SKM-1 (cell line): ENCODE data around the gene PA2G4.
"Not testable (repeated sequence)": the region's sequence is repeated elsewhere in the genome, so short reads cannot be mapped to it uniquely, and the experiment has no call there.

Experiments used
- DNase-seq: peaks from one replicate; lab custom pipeline; 2025; ENCODE audit not compliant: unreplicated experiment; lab: John Stamatoyannopoulos, UW

PA2G4 gene

DNA sequence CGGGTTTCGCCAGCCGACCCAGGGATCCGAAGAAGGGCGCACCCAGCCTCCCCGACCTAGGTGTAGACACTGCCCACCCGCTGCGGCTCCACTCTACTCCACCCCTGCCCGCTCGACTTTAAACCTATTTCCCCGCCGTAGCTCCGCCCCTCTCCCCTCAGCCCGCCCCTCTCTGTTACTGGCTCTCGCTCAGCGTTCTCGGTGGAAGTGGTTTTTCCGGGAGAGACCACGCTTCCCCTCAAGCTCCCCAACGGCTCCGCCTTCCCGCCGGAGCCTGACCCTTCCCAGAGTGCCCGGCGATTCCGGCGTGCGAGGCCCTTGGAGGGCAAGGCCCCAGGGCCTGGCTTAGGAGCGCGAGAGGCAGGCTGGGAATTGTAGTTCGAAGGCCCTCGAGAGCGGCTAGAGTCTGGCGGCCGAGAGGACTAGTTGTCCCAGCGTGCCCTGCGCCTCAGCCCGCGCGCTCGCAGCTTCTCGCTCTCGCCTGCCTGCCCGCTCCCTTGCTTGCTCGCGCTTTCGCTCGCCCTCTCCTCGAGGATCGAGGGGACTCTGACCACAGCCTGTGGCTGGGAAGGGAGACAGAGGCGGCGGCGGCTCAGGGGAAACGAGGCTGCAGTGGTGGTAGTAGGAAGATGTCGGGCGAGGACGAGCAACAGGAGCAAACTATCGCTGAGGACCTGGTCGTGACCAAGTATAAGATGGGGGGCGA lies at the start of gene PA2G4:
PA2G4 (plus strand) TSS at position 451 of the 706 bp plus-strand sequence; CDS start at position 630, 179 bp downstream.
- peak; percentile 90 for DNase-seq

DNA sequence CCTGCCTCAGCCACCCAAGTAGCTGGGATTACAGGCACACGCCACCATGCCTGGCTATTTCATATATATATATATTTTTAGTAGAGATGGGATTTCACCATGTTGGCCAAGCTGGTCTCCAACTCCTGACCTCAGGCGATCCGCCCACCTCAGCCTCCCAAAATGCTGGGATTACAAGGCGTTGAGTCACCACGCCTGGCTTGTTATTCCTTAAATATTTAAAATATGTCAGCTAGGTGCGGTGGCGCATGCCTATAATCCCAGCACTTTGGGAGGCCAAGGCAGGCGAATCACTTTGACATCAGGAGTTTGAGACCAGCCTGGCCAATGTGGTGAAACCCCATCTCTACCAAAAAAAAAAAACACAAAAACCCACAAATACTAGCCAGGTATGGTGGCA lies 44.4 kb upstream of the PA2G4 start:
- not testable (repeated sequence) for DNase-seq

DNA sequence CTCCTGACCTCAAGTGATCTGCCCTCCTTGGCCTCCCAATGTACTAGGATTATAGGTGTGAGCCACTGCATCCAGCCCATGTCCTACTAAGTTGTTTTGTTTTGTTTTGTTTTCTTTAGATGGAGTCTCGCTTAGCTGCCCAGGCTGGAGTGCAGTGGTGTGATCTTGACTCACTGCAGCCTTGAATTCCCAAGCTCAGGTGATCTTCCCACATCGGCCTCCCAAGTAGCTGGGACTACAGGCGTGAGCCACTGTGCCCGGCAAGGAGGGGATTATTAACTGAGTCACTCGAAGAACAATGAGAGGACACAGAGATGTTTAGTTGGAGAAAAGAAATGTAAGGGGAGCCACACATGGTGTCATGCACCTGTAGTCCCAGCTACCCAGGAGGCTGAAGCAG lies 42.4 kb upstream of the PA2G4 start:
- DNase-seq = no peak

DNA sequence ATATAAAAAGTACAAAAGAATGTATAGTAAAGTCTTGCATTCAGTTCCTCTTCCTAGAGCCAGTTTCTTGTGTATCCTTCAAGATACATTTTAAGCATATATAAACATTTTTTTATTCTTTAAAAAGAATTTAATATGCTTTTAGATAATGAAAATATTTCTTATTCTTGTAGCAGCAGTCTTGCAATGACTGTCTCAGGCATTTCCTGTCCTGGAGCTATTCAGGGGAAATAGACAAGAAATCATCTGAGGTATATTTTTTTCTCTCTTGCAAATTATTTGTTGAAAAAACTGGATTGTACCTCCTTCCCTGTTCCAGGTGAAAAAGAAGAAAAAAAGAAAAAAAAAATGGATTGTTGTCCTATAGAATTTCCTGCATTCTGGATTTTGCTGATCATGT lies 41.4 kb upstream of the PA2G4 start:
- no peak for DNase-seq

DNA sequence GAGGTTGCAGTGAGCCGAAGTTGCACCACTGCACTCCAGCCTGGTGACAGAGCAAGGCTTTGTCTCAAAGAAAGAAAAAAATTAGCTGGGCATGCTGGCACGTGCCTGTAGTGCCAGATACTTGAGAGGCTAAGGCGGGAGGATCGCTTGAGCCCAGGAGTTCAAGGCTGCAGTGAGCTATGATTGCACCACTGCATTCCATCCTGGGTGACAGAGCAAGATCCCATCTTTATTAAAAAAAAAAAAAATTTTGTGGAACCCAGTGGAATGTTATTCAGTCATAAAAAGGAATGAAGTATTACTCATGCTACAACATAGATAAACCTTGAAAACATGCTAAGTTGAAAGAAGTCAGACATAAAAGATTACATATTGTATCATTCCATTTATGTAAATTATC lies 32.7 kb upstream of the PA2G4 start:
- DNase-seq = no peak

DNA sequence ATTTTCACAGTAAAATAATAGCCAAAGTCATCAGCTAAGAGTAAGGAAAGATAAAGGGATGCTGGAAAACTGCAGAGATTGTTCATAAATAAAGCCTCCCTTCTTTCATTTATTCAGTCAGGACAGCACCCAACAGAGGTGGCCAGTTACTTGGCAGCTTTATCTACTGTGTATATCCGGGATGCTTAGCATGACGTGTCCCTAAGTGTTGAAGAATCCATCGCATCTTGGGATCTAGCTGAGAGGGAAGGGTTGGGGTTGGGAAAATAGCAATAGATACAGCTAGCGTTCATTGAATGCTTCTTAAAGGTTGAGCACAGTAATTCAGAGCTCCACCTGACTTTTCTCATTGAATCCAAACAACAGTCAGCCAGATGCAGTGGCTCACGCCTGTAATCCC lies 30.0 kb upstream of the PA2G4 start:
- no peak for DNase-seq

DNA sequence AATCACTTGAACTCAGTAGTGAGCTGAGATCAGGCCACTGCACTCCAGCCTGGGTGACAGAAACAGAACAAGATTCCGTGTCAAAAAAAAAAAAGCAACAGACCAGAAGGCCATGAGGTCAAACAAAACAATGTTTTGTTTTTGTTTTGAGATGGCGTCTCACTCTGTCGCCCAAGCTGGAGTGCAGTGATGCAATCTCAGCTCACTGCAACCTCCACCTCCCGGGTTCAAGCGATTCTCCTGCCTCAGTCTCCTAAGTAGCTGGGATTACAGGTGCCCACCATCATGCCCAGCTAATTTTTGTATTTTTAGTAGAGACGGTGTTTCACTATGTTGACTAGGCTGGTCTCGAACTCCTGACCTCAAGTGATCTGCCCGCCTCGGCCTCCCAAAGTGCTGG lies 26.4 kb upstream of the PA2G4 start:
- not testable (repeated sequence) for DNase-seq

DNA sequence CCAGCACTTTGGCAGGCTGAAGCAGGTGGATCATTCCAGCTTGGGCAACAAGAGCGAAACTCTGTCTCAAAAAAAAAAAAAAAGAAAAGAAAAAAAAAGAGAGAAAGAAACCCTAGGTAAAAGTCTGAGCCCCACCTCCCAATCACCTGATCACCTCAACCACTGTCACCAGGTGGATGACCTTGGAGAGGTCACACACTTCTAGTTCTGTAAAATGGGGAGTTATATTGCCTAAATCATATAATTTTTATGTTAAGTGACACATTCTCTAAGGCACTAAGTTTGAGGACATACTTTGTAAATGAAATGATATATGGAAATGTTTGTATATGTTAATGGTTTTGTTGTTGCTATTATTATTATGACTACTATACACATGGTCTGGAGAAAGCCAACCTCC lies 25.9 kb upstream of the PA2G4 start:
- DNase-seq = no peak

DNA sequence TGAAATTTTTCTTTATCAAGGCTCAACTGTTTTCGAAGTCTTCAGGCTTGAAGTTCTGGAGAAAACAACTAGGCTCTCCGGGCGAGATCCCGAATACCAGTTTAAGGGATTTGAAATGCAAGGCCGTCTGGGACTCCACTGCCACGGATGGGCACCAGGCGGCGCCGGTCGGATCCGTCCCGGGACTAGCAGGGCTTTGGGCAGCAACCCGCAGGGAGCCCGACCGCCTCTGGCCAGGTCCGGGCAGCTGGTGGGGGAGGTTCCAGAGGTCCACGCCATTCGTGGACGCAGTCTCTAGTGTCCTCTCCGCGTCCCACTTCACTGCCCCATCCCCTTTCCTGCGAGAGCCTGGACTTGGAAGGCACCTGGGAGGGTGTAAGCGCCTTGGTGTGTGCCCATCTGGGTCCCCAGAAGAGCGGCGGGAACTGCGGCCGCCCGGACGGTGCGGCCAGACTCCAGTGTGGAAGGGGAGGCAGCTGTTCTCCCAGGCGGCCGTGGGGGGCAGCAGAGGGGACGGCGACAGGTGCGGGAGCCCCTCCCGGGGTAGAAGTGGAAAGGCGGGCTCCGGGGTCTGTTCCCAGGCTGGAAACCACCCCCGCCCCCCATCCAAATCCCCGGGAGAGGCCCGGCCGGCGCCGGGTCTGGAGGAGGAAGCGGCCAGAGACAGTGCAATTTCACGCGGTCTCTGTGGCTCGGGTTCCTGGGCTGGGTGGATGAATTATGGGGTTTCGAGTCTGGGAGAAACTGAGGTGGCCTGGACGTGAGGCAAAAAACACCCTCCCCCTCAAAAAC lies 25.2 kb upstream of the PA2G4 start:
- DNase-seq = peak; percentile 4

DNA sequence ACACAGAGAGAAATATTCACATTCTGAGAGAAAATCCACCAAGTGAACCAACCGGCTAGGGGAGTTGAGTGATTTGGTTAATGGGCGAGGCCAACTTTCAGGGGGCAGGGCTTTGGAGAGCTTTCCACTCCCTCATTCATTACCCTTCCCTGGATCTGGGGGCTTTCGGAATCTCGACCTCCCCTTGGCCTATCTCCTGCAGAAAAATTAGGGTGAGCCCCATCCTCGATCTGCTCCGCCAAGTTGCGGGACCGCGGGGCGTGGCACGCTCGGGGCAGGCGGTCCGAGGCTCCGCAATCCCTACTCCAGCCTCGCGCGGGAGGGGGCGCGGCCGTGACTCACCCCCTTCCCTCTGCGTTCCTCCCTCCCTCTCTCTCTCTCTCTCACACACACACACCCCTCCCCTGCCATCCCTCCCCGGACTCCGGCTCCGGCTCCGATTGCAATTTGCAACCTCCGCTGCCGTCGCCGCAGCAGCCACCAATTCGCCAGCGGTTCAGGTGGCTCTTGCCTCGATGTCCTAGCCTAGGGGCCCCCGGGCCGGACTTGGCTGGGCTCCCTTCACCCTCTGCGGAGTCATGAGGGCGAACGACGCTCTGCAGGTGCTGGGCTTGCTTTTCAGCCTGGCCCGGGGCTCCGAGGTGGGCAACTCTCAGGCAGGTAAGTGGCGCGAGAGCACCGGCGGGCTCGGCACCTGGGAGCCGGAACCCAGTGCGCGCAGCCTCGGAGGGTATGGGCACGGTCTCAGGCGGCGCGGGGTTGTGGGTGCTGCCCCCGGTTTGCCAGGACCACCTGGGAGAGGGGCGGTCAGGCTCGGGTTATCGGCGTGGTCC lies 24.4 kb upstream of the PA2G4 start, which contains the start of gene ERBB3:
ERBB3 (plus strand) TSS at position 443 of the 833 bp plus-strand sequence; CDS start at position 579, 136 bp downstream.
- peak; percentile 5 for DNase-seq

DNA sequence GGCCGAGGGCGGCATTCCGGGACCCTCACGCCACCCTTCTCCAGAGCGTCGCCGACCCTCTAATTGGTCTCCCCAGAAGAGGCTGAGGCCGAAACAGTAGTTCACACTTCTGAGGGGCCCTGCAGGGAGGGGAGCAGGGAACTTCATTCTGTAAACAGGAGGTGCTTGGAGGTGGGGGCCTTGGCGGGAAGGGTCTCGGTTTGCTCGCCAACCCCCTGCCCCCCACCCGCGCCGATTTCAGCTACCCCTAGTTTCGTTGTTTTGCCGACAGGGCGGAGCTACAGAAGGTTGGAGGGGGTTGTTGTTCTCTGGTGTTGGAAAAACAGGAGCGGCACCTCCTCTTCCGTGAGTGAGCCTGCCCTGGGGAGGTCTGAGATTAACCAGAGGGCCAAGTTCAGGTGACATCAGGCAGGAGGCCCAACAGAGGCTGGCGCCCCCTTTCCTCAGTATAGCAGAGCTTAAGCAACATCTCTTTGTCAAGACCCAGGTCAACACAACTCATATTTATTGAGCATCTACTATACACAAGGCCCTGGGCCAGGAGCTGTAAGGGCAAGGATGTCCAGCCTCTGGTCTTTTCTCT lies 23.7 kb upstream of the PA2G4 start:
- DNase-seq = no peak

DNA sequence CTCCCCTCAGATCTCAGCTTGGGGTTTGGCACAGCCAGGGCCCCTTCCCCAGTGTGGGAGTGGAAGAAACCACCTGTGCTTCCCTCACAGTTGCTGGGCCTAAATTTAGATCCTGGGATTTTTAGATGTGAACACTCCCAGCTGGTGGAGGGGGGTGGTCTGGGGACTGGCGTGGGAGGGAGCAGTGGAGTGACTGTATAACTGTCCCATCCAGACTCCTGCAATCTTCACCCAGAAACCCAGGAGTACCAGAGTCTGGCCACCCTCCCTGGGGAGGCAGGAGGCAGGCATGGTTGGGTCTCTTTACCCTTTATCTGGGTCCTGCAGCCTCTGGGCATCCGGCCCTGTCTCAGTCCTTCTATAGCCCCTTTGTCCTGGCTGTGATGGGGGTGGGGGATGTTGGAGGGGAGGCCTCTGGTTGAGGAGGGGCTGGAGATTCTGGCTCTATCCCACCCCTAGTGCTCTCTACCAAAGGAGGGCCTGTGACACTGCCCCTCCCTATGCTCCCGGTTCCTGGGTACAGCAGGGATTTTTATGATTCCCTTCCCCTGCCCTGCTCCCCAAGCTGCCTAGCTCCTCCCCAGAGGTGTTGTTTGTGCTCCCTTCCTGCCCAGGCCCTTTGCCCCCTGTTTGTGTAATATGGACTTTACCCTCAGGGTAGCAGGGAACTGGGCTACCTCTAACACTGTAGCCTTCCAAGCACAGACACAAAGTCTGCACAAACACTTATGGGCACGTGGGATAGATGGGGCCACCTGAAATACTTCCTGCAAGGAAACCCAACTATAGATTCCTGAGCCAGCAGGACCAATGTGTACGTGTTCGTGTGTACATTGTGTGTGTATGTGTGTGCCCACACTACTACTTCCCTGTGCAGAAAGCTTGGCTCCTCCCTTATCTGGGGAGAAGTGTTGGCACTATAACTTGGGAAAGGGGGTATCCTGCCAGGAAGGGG lies 22.7 kb upstream of the PA2G4 start:
- no peak for DNase-seq

DNA sequence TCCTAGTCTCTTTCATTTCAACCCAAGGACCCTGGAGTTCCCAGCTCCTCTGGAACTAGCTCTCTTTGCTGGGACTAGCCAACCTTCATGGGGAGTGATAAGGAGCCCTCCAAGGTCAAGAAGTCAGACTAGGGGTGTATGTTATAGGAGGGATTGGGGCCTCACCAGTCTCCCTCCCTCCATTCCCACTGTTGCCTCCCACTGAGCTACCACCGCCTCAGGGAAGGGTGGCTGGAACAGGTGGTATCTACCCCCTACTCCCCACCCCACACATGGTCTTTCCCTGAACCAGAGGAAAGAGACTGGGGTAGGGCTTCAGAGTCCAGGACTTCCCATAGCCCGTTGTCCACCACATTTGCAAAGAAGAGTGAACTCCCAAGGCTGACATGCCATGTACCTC lies 22.0 kb upstream of the PA2G4 start:
- DNase-seq = no peak

DNA sequence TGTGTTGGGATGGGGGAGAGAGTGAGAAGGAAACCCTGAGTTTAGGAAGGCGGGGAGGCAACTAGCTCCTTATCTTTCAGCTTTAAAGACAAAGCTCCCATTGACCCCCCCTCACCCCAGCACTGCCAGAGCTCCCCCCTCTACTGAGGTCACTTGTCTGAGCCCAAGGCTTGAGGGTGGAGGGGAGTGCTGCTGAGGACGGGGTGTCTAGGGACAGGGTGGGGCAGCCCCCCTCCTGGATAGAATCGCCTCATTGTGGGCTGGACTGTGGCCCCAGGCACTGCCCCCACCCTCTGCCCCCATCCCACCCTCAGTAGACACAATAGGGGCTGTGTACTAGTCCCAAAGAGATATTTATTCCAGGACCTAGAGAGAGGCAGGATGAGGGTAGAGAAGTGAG lies 21.4 kb upstream of the PA2G4 start:
- DNase-seq = no peak

DNA sequence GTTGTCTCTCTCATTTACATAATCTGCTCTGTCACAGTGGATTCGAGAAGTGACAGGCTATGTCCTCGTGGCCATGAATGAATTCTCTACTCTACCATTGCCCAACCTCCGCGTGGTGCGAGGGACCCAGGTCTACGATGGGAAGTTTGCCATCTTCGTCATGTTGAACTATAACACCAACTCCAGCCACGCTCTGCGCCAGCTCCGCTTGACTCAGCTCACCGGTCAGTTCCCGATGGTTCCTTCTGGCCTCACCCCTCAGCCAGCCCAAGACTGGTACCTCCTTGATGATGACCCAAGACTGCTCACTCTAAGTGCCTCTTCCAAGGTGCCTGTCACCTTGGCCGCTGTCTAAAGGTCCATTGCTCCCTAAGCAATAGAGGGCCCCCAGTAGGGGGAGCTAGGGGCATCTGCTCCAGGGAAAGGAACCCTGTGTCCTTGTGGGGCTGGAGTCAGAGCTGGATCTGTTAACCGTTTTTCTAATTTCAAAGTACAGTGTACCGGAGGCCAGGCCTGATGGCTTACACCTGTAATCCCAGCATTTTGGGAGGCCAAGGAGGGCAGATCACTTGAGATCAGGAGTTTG lies 19.3 kb upstream of the PA2G4 start:
- no peak for DNase-seq

DNA sequence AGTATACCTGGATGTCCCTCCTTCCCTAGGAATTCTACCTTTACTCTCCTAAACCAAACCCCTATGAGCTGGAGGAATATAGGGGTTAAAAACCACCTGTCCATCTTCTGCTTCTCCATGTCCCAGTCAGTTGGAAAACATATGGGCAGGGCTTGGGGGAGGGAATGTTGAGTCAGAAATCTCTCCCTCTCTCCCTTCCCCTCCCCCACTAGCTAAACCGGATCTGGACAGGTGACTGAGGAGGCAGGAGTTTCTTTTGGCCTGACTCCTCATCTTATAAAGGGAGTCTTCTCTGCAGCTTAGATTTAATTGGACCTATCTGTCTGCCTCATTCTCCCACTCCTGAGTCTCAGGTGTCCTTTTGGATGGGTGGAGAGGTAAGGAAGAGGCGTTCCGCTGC lies 18.3 kb upstream of the PA2G4 start:
- DNase-seq = no peak

DNA sequence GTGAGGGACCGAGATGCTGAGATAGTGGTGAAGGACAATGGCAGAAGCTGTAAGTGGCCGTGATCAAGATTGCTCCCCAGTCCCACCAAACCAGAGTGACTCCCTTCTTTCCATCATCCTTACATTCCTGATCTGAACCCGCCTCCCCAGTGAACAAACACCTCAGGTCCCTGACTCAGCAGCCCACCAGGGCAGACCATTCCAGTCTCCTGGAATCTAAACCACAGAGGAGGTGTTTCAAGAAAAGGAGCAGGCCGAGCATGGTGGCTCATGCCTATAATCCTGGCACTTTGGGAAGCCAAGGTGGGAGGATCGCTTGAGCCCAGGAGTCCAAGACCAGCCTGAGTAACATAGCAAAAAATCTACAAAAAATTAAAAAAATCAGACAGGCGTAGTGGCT lies 17.8 kb upstream of the PA2G4 start:
- DNase-seq = no peak

DNA sequence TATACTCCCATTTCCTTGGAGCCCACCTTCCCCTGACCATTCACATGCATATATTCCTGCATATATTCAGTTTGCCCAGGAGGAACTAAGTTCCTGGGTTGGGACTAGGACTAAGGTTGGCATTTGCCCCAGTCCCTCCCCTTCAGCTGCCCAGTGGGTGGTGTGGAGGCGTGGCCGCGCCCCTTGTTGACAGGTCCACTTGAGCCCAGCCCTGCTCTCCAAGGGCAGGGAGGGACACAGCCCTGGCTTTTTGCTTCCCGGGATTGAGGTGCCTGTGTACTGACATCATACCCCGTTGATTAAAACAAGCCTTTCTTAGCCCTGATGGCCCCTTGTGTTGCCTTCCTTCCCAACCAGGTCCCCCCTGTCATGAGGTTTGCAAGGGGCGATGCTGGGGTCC lies 17.1 kb upstream of the PA2G4 start:
- no peak for DNase-seq

DNA sequence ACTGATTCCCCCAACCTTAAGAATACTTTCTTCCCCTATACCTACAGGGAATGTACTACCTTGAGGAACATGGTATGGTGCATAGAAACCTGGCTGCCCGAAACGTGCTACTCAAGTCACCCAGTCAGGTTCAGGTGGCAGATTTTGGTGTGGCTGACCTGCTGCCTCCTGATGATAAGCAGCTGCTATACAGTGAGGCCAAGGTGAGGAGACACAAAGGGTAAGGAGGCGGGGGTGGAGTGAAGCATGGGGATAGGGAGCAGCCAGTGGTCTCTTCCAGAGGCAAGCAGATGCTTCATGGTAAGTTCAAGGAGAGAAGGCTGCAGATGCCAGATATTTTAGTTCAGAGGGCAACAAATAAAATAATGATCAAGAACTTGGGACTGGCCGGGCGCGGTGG lies 6.6 kb upstream of the PA2G4 start:
- DNase-seq = no peak

DNA sequence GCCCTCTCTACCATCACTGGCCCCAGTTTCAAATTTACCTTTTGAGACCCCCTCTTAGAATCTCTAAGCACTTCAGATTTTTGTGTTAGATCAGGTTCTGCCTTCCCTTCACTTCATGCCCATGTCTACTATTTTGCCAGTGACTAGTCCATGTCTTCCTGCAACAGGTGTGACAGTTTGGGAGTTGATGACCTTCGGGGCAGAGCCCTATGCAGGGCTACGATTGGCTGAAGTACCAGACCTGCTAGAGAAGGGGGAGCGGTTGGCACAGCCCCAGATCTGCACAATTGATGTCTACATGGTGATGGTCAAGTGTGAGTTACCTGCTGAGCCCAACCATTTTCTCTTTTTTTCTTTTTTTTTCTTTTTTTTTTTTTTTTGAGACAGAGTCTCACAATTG lies 5.8 kb upstream of the PA2G4 start:
- no peak for DNase-seq
